ENCODE measurements around the gene FOXC2. TPM values are rescaled to one million over a fixed set of nuclear protein-coding genes. Genes with fewer than 3 reads are reported as not detected.

FOXC2 gene
- total and polyA plus RNA-seq, 9 of the 15 experiments (the other 6 are each of a cell fraction or from before 2014, with no cell fraction given), result 0.01 to 0.11 (median 0.10) TPM; not detected in 5

GRCh38 chr16:86579268-86580062 is 12.8 kb downstream of the FOXC2 start:
- no peaks in the 10 kb centered on the region for H3K9me3 ChIP-seq (replicated peaks; ENCODE audit: control insufficient read depth, insufficient read depth, low read depth, low read length)
- no peaks in the 10 kb centered on the region for H3K36me3 ChIP-seq (ENCODE audit: control insufficient read depth, insufficient read depth, low read length)
- ChIA-PET CTCF (ENCODE audit: low intra/inter-chr PET ratio) (no interaction called here), POLR2A (interaction anchor here (0.5 kb wide), 1 partner anchor 28 kb away, joined by 3 read pairs; no protein-coding TSS in a partner anchor)
- no TSS peak for BruUV-seq (replicated peaks)
- peaks cover 4% of the 10 kb centered on the region; the same call in 1 of the 2 replicates for H4K20me1 ChIP-seq (replicated peaks; ENCODE audit: control insufficient read depth, insufficient read depth, low read length)
- H3K9ac ChIP-seq (ENCODE audit: insufficient read depth in 1 of 2, low read depth in 2 of 2, low read length in 2 of 2), result no peak overlapping the region
- 14% methylated on average over 37 of the region's 69 CpGs for WGBS (ENCODE audit: insufficient coverage, low coverage, missing lambda C conversion rate)
- no peaks in the 10 kb centered on the region for H3K9me1 ChIP-seq (ENCODE audit: control insufficient read depth, insufficient read depth, low read length)
- in situ Hi-C loops (cut with MboI) (no loop called here), intact Hi-C loops (cut with micrococcal nuclease) (no loop called here)
- ATAC-seq, result no peak
- peaks cover 0 to 19% of the 10 kb centered on the region in 2 experiments; a peak in 3 of 5 replicates for H3K4me1 ChIP-seq (replicated peaks in 1 of 2; ENCODE audit: control insufficient read depth in 2 of 2, insufficient read depth in 2 of 2, low read length in 2 of 2)
- FAIRE-seq, result no peak
- H2AFZ ChIP-seq (ENCODE audit: low read depth, low read length), result no peak overlapping the region
- no peak overlapping the region for H3K4me2 ChIP-seq (ENCODE audit: insufficient read depth, low read length)
- DNase-seq (ENCODE audit: extremely low read depth in 1 of 4, low spot score in 3 of 4), result no peak
- no peak overlapping the region for H3K27ac ChIP-seq (ENCODE audit: extremely low read depth, low read depth, low read length)
- H3K27me3 ChIP-seq (ENCODE audit: control insufficient read depth in 2 of 2, insufficient read depth in 2 of 2, low read length in 2 of 2), result peaks cover 33 to 56% of the 10 kb centered on the region in 2 experiments
- no peaks in the 10 kb centered on the region for H3K79me2 ChIP-seq (ENCODE audit: control insufficient read depth, insufficient read depth, low read length)
- no peak overlapping the region for H3K4me3 ChIP-seq
- TF ChIP-seq AFF4 (CRISPR knock-in tag; IDR thresholded peaks at IDR 0.05) (no peak), ZNF184 (CRISPR knock-in tag; IDR thresholded peaks at IDR 0.05) (no peak), SP2 (IDR thresholded peaks at IDR 0.05; ENCODE audit: extremely low read depth, low read depth, low read length, poor library complexity, severe bottlenecking) (no peak), ZFX (CRISPR knock-in tag; IDR thresholded peaks at IDR 0.05) (no peak), ZNF79 (CRISPR knock-in tag; IDR thresholded peaks at IDR 0.05; ENCODE audit: low read depth) (no peak), NFYB (IDR thresholded peaks at IDR 0.05; ENCODE audit: extremely low read depth, insufficient read length) (no peak), SIN3B (IDR thresholded peaks at IDR 0.05; ENCODE audit: low read depth) (no peak)
- TF ChIP-seq, protein P1, sequence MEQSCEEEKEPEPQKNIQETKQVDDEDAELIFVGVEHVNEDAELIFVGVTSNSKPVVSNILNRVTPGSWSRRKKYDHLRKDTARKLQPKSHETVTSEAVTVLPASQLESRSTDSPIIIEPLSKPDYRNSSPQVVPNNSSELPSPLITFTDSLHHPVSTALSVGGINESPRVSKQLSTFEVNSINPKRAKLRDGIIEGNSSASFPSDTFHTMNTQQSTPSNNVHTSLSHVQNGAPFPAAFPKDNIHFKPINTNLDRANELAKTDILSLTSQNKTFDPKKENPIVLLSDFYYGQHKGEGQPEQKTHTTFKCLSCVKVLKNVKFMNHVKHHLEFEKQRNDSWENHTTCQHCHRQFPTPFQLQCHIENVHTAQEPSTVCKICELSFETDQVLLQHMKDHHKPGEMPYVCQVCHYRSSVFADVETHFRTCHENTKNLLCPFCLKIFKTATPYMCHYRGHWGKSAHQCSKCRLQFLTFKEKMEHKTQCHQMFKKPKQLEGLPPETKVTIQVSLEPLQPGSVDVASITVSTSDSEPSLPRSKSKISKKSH (CRISPR knock-in tag; IDR thresholded peaks at IDR 0.05), result no peak
- TF ChIP-seq, protein P2, sequence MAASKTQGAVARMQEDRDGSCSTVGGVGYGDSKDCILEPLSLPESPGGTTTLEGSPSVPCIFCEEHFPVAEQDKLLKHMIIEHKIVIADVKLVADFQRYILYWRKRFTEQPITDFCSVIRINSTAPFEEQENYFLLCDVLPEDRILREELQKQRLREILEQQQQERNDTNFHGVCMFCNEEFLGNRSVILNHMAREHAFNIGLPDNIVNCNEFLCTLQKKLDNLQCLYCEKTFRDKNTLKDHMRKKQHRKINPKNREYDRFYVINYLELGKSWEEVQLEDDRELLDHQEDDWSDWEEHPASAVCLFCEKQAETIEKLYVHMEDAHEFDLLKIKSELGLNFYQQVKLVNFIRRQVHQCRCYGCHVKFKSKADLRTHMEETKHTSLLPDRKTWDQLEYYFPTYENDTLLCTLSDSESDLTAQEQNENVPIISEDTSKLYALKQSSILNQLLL (CRISPR knock-in tag; IDR thresholded peaks at IDR 0.05; ENCODE audit: borderline replicate concordance), result no peak
- TF ChIP-seq, protein P3, sequence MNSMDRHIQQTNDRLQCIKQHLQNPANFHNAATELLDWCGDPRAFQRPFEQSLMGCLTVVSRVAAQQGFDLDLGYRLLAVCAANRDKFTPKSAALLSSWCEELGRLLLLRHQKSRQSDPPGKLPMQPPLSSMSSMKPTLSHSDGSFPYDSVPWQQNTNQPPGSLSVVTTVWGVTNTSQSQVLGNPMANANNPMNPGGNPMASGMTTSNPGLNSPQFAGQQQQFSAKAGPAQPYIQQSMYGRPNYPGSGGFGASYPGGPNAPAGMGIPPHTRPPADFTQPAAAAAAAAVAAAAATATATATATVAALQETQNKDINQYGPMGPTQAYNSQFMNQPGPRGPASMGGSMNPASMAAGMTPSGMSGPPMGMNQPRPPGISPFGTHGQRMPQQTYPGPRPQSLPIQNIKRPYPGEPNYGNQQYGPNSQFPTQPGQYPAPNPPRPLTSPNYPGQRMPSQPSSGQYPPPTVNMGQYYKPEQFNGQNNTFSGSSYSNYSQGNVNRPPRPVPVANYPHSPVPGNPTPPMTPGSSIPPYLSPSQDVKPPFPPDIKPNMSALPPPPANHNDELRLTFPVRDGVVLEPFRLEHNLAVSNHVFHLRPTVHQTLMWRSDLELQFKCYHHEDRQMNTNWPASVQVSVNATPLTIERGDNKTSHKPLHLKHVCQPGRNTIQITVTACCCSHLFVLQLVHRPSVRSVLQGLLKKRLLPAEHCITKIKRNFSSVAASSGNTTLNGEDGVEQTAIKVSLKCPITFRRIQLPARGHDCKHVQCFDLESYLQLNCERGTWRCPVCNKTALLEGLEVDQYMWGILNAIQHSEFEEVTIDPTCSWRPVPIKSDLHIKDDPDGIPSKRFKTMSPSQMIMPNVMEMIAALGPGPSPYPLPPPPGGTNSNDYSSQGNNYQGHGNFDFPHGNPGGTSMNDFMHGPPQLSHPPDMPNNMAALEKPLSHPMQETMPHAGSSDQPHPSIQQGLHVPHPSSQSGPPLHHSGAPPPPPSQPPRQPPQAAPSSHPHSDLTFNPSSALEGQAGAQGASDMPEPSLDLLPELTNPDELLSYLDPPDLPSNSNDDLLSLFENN (IDR thresholded peaks at IDR 0.05; ENCODE audit: low read depth in 2 of 2, low read length in 2 of 2), result no peak
